NB4 (cell line): ENCODE results near the gene SHLD1.
A peak's percentile ranks its signal among the peaks of the same experiment; 100 is the strongest.

Source experiments
- DNase-seq: peaks from one replicate; pipeline ENCODE4 v3.0.0; 2010; ENCODE audit warnings: low read depth
- H3K4me3 ChIP-seq: one replicate; pipeline ENCODE4 v1.5.1; 2011; ENCODE audit warnings: mild to moderate bottlenecking, low read depth, low read length, moderate library complexity
- CTCF ChIP-seq: IDR thresholded peaks from one replicate; pipeline ENCODE4 v1.5.1; 2012; ENCODE audit warnings: low read depth, low read length
- MYC ChIP-seq: IDR thresholded peaks from 2 replicates; pipeline ENCODE4 v1.6.1; 2011; ENCODE audit warnings: low read depth, low read length
- POLR2A ChIP-seq: IDR thresholded peaks from 2 replicates; pipeline ENCODE4 v1.6.1; 2011; ENCODE audit warnings: mild to moderate bottlenecking; ENCODE audit not compliant: insufficient read length; ENCODE audit errors: extremely low read depth
- TF ChIP-seq, protein P1 (sequence below): IDR thresholded peaks from 2 replicates; pipeline ENCODE4 v1.6.1; 2011; ENCODE audit warnings: low read depth, low read length

SHLD1 gene

DNA sequence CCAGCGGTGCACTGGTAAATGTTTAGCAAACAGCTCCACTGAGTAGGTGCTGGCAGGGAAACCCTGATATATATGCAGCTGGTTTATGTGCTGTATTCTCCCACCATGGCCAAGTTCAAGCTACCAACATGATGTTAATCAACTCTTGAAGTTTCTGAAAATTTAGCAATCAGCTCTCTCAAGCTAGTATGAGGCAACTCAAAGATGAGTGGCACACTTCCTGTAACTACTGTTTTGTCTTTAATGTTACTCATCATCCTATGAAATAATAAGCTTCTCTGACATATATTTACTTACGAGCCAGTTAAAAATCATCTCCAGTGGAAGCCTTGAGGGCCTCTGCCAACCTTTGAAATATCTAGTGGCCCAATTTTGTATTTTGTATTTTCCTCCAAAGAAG is 145.4 kb downstream of the SHLD1 start:
- no peak for TF ChIP-seq CTCF
- TF ChIP-seq POLR2A: no peak
- TF ChIP-seq, protein P1, sequence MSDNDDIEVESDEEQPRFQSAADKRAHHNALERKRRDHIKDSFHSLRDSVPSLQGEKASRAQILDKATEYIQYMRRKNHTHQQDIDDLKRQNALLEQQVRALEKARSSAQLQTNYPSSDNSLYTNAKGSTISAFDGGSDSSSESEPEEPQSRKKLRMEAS: no peak
- no peak for TF ChIP-seq MYC
- no peak overlapping the region for H3K4me3 ChIP-seq
- peak; percentile 62 for DNase-seq

GRCh38 chr20:5899444-5899843 is 149.2 kb downstream of the SHLD1 start:
- TF ChIP-seq, protein P1: no peak
- TF ChIP-seq POLR2A (no peak), CTCF (no peak), MYC (no peak)
- H3K4me3 ChIP-seq: no peak overlapping the region
- no peak for DNase-seq

DNA sequence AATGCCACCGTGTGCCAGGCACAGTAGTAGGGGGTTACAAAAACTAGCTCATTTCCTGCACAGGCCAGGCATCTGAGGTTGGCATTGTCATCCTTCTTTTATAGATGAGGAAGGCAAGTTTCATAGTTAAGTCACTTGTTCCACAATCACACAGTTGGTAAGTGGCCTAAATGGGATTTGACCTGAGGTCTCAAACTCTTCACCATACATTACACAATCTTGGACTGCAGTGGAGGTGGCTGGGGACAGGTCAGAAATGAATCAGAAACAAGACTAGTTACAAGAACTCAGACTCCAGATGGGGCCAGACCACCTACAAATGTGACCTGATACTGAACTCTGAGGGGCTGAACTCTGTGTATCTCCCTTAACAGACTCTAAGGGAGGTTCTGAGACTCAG is 150.7 kb downstream of the SHLD1 start:
- H3K4me3 ChIP-seq: no peak overlapping the region
- DNase-seq: no peak
- TF ChIP-seq CTCF (no peak), POLR2A (no peak), MYC (no peak)
- TF ChIP-seq, protein P1: no peak

- no peak overlapping the region for H3K4me3 ChIP-seq
- DNase-seq: no peak
- no peak for TF ChIP-seq CTCF
- no peak for TF ChIP-seq POLR2A
- no peak for TF ChIP-seq MYC
- TF ChIP-seq, protein P1: no peak
Observed at GRCh38 chr20:5908981-5909380, 158.8 kb downstream of the SHLD1 start.

GRCh38 chr20:5910186-5910585 is 160.0 kb downstream of the SHLD1 start:
- no peak overlapping the region for H3K4me3 ChIP-seq
- DNase-seq: no peak
- TF ChIP-seq POLR2A (no peak), MYC (no peak), CTCF (no peak)
- TF ChIP-seq, protein P1: no peak

GRCh38 chr20:5913166-5913565 is 163.0 kb downstream of the SHLD1 start:
- TF ChIP-seq POLR2A (no peak), MYC (no peak), CTCF (no peak)
- TF ChIP-seq, protein P1: no peak
- no peak overlapping the region for H3K4me3 ChIP-seq

More at GRCh38 chr20:5913166-5913565, 163.0 kb downstream of the SHLD1 start:
- DNase-seq: peak; percentile 56
